Astrocyte of the cerebellum (primary cell): ENCODE data around the gene HS3ST3B1.

Experiments
- DNase-seq: peaks from one replicate; pipeline ENCODE4 v3.0.0-alpha.2; 2011; ENCODE audit warnings: low read depth
- H3K4me3 ChIP-seq: 2 replicates; pipeline ENCODE4 v1.5.1; 2011; ENCODE audit warnings: mild to moderate bottlenecking, low read depth, low read length, moderate library complexity
- CTCF ChIP-seq: IDR thresholded peaks from 2 replicates; pipeline ENCODE4 v1.5.1; 2012; ENCODE audit warnings: low read length, low read depth, moderate library complexity, mild to moderate bottlenecking; ENCODE audit errors: missing control alignments
- in situ Hi-C: cut with HindIII; loops from 2 replicates; pipeline ENCODE4 v1.10.0; 2017; ENCODE audit warnings: low sequenced_read_pairs

Gene HS3ST3B1

GRCh38 chr17:14300575-14301278 lies at the start of gene HS3ST3B1:
Gene HS3ST3B1, plus strand, starts transcription at chr17:14301081. Its CDS starts 438 bp downstream, at chr17:14301519.
- in situ Hi-C loops, result no loop called here
- DNase-seq, result peak; percentile 99
- peak within 1 kb of the TSS; percentile 87 for H3K4me3 ChIP-seq
- TF ChIP-seq CTCF, result peak; percentile 14

- in situ Hi-C loops, result no loop called here
- TF ChIP-seq CTCF, result no peak
- H3K4me3 ChIP-seq, result no peak overlapping the region
- DNase-seq, result no peak
Measured at GRCh38 chr17:14261406-14261805, 39.5 kb upstream of the HS3ST3B1 start.

- in situ Hi-C loops, result no loop called here
- TF ChIP-seq CTCF, result no peak
- H3K4me3 ChIP-seq, result no peak overlapping the region
- no peak for DNase-seq
Measured at GRCh38 chr17:14268264-14268663, 32.6 kb upstream of the HS3ST3B1 start.

GRCh38 chr17:14269473-14269872 lies 31.4 kb upstream of the HS3ST3B1 start:
- no peak for DNase-seq
- in situ Hi-C loops, result no loop called here
- H3K4me3 ChIP-seq, result no peak overlapping the region
- no peak for TF ChIP-seq CTCF

- in situ Hi-C loops, result no loop called here
Measured at GRCh38 chr17:14270508-14270907, 30.4 kb upstream of the HS3ST3B1 start.

GRCh38 chr17:14276535-14277250 lies 24.2 kb upstream of the HS3ST3B1 start:
- no peak for TF ChIP-seq CTCF
- no peak overlapping the region for H3K4me3 ChIP-seq
- in situ Hi-C loops, result no loop called here
- DNase-seq, result no peak

More at GRCh38 chr17:14270508-14270907, 30.4 kb upstream of the HS3ST3B1 start:
- DNase-seq, result no peak
- no peak overlapping the region for H3K4me3 ChIP-seq
- no peak for TF ChIP-seq CTCF
